HL-60/S4 treated with retinoic acid at 250 ng/mL for 4 days and 3 days (cell line): Measurements from ENCODE around the gene ALG6.

Experiments
- in situ Hi-C: fragments of 300-500 bp; cut with MboI; formaldehyde crosslinking; loops from 2 replicates; pipeline ENCODE4 v1.7.0; 2022; ENCODE audit warnings: low sequenced_read_pairs

Gene ALG6

GRCh38 chr1:63367215-63368103 is at the start of gene ALG6:
TSS of gene ALG6 (plus strand) at chr1:63367627. CDS start at chr1:63370978, 3,351 bp downstream.
- in situ Hi-C loops = no loop called here

- in situ Hi-C loops = no loop called here
These were observed 49.6 kb upstream of the ALG6 start for GRCh38 chr1:63317817-63318152.

GRCh38 chr1:63318201-63318979 is 49.0 kb upstream of the ALG6 start:
- in situ Hi-C loops = no loop called here

- in situ Hi-C loops = no loop called here
These were observed 48.1 kb upstream of the ALG6 start for GRCh38 chr1:63319046-63320021.

GRCh38 chr1:63320022-63320721 is 47.3 kb upstream of the ALG6 start:
- in situ Hi-C loops = no loop called here

GRCh38 chr1:63321066-63321784 is 46.2 kb upstream of the ALG6 start:
- in situ Hi-C loops = no loop called here

- in situ Hi-C loops = no loop called here
These were observed 45.7 kb upstream of the ALG6 start for GRCh38 chr1:63321785-63322113.

GRCh38 chr1:63322114-63322943 is 45.1 kb upstream of the ALG6 start, which contains the start of gene FOXD3:
TSS of gene FOXD3 (plus strand) at chr1:63322567. CDS start at chr1:63323059, 492 bp downstream.
- in situ Hi-C loops = no loop called here

GRCh38 chr1:63322944-63323864 is 44.2 kb upstream of the ALG6 start:
- in situ Hi-C loops = no loop called here

- in situ Hi-C loops = no loop called here
These were observed 43.3 kb upstream of the ALG6 start for GRCh38 chr1:63323865-63324778.

GRCh38 chr1:63324779-63325119 is 42.7 kb upstream of the ALG6 start:
- in situ Hi-C loops = no loop called here

- in situ Hi-C loops = no loop called here
These were observed 42.0 kb upstream of the ALG6 start for GRCh38 chr1:63325279-63325985.

- in situ Hi-C loops = no loop called here
These were observed 41.3 kb upstream of the ALG6 start for GRCh38 chr1:63326106-63326472.

GRCh38 chr1:63326473-63327380 is 40.7 kb upstream of the ALG6 start:
- in situ Hi-C loops = no loop called here

- in situ Hi-C loops = no loop called here
These were observed 39.9 kb upstream of the ALG6 start for GRCh38 chr1:63327417-63328054.
